Fibroblast of peridontal ligament (primary cell): ENCODE measurements around the gene ADAMTSL1.

Experiments used
- DNase-seq: peaks from one replicate; pipeline ENCODE4 v3.0.0-alpha.2; 2010; ENCODE audit errors: extremely low read depth

The ADAMTSL1 gene

DNA sequence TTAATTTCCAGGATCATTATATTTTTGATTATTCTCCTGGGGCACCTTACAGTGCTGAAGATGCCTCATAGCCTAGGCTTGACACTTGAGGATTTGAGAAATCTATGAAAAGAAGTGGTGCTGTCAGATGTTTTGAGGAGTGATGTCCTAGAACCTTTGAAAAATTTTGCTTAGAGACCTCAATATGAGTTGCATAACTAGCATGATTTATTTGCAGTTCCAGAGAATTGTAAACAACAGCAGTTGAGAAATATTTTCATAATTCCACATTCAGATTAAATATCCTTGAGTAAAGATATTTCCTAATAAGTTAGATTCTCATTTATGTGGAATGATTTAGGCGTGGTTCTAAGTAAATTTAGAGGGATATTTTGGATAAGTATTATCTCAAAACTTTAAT, 225.8 kb downstream of the ADAMTSL1 start:
- no peak for DNase-seq

DNA sequence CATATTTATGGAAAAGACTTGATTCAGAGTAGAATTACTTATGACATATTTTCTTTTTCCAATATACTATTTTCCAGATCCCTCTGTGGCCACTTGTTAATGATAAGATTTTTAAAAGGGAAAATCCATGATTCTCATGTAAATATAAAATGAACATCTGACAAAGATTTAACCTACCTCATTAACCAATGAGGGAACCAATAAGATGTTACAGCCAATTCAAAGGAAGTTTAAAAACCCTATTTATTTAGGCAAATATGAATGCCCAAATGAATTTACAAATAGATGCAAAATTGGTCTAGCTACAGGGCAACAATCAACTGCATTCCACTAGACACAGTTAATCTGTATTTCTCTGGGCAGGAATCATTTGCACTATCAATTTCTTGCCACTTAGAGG, 226.8 kb downstream of the ADAMTSL1 start:
- no peak for DNase-seq

DNA sequence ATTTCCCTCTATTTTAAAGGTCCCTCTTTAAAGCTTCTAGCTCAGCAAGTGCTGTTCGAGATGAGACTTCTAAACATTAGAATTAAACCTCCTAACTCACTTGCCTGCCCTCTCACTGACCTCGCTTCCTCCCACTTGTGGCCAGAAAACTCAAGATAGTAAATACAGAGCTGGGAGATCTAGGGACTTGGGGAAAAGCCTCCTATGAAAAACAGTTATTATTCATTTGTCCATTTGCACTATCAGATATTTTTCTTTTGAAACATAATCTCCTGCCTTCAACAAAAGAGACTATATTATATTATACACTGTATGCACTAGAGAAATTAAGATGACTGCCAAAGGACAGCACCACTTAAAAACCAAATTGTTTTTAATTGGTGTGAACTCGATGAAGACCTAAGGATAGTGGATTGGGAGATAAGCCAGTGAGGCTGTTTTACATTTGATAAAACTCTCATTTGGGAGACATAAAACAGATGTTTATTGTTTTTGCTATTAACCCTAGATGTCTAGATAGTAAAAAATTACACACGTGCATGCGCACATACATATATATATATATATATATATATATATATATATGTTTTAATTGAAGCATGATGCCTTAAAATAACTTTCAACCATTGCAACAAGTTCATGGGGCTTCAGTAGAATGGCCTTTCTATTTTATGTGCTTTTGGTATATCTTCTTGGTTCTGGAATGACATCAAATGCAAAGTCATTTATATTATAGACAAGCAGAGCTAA, 229.4 kb downstream of the ADAMTSL1 start:
- peak; percentile 39 for DNase-seq

DNA sequence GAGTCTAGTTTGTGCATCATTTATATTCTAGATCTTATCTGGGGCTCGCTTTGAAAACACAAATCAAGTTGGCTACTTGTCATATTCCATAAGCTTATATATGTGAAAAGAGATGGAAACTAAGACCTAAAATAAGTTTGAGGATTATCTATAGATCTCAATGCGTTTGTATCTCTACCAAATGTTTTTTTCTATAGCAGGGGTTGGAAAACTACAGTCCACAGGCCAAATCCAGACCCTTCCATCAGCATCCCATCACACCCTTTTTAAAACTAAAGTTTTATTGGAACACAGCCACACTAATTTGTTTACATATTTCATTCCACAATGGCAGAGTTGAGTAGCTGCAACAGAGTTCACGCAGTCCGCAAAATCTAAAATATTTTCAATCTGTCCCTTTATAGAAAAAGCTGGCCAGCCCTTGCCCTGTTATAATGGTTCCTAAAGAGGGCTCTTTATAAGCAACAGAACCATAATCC, 230.0 kb downstream of the ADAMTSL1 start:
- DNase-seq, result no peak

DNA sequence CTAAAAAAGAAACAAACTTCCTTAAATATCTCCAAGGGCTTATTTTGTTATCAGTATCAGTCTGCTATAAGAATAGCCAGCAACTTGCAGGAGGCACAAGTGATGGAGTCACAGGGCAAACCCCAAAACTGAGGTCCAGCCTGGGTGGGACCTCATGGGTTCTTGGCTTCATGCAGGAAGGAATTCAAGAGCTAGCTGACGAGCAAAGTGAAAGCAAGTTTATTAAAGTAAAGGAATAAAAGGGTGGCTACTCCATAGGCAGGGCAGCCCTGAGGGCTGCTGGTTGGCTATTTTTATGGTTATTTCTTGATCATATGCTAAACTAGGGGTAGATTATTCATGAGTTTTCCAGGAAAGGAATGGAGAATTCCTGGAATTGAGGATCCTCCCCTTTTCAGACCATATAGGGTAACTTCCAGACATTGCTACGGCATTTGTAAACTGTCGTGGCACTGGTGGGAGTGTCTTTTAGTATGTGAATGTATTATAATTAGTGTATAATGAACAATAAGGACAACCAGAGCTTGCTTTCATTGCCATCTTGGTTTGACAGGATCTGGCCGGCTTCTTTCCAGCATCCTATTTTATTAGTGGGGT, 231.9 kb downstream of the ADAMTSL1 start:
- peak; percentile 37 for DNase-seq

DNA sequence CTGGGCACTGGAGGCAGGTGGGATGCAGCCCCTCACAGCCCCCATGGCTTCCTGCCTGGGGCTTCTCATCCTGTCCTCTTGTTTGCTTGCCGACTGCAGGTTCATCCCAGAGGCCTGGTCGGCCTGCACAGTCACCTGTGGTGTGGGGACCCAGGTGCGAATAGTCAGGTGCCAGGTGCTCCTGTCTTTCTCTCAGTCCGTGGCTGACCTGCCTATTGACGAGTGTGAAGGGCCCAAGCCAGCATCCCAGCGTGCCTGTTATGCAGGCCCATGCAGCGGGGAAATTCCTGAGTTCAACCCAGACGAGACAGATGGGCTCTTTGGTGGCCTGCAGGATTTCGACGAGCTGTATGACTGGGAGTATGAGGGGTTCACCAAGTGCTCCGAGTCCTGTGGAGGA, 232.7 kb downstream of the ADAMTSL1 start:
- no peak for DNase-seq

DNA sequence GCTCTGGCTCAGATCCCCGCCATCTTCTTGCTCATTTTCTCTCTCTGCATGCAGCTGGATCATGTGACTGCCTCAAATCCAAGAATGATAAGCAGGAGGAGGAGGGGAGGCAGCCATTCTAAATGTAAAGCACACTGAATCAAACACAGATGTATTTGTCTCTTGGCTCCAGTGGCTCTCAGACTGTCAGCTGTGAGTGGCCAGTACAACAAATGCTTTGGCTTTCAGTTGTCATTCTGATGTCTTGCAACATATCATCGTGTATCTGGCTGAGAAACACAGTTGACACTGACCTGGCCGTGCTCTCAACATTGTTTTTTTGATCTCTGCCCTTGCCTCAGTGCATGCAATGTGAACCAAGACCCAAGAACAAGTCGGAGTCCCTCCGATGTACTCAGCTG, 233.1 kb downstream of the ADAMTSL1 start:
- peak; percentile 58 for DNase-seq

DNA sequence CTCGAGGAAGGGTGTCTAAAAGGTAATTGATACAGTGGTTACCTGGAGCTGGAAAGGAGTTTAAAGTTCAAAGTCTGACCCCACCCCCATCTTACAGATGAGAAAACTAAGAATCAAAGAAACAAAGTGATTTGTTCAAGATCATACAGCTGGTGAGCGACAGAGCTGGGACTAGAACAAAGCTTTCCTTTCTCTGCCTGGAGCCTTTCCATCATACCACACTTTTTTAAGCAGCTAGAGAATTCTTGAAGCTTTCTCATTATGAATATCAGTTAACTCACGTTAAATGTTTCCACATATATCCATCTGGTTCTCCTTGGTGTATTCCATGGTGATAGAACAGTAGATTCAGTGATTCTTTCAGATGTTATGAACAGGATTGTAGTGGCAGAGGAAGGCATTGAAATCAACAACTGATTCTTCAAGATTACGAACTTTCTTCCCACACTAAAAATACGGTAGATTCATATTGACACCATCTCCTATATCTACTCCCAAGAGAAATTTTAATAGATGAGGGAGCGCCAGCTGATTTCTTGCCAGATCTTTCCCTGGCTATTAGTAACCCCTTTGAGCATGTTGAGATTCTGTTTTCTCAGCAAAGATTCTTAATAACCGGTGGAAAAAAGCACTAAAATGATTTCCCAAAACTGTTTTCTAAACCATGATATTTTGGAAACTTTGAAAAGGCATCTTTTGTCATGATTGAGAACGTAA, 233.7 kb downstream of the ADAMTSL1 start:
- DNase-seq, result no peak

DNA sequence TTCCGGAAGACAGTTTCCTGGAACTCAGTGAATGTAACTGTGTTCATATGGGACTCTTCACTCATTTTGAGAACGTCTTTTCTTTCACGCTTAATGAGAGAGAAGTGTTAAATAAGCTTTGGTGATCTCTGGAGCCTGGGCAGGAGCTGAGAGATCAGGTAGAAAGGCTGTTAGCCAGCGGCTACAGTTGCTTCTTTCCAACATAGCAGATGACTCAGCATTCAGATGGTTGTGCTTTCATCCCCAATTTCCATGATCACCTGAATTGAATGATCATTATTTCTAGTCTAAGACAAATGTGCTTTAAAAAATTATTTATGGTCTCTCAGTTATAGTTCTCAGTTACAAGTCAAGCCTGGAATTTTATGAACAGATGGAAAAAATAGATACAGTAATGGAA, 234.5 kb downstream of the ADAMTSL1 start:
- no peak for DNase-seq

DNA sequence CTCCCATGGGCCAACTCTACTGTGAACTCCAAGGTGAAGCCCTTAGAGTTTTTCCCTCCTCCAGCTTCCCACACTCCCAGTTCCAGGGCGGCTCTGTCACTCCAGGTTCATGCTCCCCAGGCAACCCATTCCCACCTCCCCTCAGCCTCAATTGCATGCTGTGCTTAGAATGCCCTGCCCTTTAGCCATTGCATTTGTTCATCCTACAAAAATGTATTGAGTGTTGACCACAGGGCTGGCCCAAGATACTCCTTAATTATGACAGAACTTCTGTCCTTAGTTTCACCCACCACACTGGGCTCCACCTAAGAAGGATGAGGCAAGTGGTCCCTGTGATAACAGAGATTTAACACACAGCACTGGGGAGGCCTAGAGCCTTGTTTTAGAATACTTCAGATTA, 236.1 kb downstream of the ADAMTSL1 start:
- DNase-seq, result peak; percentile 60

DNA sequence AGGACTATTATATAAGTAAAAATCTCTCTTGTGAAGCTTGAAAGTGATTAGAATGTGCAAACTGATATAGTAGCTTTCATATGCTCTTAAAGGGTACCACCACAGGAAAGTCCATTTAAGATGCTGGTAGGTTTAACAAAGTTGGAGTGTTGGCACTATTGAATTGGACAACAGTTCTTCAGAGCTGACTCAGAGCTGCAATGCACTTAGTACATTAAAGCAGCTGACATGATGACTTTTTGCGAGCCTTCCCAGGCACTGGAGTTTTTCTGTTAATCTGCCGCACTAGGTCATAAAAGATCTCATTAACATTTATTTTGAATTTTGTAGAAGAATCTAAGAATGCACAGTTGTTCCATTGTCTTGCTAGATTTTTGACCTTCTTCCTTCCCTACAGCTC, 243.8 kb downstream of the ADAMTSL1 start:
- peak; percentile 32 for DNase-seq

DNA sequence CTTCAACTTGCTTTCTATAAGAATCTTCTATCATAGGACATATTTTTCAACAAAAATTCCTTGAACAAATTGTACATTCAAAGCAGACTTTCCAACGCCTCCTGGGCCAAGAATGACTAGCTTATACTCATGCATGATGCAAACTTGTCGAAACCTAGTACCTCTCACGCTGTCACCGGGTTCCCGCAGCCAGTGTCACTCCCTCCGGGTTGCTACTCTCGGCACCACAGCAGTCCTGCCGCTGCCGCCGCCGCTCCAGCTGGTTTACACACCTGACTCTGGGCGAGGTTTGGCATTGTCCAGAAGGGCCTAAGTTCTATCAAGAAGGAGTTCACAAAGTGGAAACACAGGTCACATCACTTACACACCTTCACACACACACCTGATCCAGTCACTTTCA, 244.4 kb downstream of the ADAMTSL1 start:
- no peak for DNase-seq

DNA sequence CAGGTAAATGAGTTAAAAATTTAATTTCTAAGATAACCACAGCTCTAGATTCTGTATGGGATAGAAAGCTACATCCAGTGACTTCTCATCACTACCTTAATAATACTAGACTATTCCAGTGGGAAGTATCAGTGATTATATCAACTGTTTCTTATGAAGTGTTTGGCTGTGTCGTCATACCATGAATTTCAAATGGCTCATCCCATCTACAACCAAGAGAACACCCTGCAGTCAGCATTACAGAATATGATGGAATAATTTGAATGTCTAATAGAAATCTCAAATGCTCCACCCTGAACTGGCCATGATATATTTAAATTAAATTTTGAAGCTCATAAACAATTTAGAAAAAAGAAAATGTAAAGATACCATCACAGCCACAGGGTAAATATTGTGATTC, 245.0 kb downstream of the ADAMTSL1 start:
- no peak for DNase-seq

DNA sequence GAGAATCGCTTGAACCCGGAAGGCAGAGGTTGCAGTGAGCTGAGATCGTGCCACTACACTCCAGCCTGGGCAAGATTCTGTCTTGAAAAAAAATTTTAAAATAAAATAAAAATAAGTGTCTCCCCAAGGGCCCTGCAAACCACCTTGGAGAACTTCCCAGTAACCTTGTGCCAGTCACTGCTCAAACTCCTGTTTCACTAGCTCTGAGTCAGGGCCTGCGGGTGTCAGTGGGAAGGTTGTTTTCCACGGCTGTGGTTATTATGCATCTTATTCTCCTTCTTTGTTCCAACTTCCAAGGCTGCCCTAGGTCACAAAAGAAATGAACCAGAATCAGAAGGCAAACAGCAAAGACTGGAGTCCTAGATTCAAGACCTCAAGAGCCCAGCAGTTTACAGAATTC, 246.7 kb downstream of the ADAMTSL1 start:
- peak; percentile 78 for DNase-seq

DNA sequence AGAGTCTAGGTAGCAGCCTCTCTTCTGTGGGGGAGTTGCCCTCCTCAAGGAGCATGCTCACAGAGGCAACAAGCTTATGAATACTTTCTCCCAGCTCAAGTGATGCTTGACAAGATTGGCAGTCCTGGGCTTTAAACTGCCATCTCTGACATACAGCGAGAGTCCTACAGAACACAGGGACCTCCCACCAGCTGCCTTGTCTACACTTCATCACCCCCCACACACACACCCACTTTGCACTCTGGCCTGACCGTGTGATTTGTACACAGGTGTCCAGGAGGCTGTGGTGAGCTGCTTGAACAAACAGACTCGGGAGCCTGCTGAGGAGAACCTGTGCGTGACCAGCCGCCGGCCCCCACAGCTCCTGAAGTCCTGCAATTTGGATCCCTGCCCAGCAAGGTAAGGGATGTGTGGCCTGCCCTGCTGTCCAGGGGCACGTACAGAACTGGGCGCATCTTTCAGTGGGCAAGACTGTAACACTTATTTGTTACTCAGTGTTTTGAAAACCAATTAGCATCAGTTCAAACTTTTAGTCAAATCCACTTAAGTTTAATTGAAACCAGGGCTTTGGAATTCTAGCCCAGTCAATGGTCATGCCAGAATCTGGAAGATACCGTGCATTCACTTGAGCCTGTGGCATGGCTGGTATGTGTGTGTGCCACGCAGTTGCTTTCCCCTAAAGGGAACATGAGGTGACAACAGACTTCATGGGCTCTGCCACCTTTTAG, 247.5 kb downstream of the ADAMTSL1 start:
- DNase-seq, result peak; percentile 84

DNA sequence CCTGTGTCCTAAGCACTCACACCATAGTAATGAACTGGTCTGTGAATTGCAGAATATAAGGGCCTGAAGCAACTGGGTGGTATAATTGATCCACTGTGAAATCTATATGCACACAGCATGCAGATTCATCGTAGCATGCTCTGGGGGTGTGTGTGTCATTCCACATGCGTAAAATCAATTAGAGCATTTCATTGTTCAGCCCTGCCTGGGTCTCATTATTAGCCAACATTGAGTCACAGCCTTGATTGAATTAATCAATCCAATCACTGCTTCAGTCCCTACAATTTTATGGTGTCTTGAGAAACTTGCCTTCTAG, 248.0 kb downstream of the ADAMTSL1 start:
- DNase-seq, result no peak

DNA sequence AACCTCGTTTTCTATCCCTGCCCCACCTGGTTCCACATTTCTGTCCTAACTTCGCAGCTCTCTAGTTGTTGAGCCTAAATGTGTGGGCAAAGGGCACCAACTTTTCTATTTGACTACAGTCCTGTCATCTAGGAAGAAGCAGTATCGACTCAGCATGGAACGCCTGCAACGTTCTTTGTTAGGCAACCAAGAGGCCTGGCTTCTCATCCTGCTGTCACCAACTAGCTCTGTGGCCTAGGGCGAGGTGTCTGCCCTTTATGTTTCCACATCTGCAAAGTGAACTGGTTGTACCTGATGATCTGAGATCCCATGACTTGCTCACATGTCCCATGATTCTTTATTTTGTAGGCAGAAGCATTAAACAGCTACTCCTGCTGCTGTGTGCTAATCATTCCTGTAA, 248.9 kb downstream of the ADAMTSL1 start:
- DNase-seq, result no peak

DNA sequence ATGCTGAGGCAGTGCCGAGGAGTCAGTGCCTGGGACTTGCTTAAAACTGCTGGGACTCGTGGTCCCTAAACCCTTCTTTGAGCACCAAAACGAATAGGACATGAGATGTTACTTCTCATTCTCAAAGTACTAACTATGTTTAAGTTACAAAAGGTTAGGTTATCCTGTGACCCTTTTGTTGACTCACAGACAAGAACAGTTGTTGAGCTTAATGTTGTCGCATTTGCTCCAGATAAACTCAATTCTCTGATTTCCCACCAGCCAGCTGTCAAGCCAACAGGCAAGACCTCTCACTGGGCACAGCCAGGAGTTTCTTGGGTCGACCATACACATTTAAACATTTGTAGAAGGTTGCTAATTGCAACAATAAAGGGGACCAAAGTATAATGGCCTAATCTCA, 249.4 kb downstream of the ADAMTSL1 start:
- no peak for DNase-seq

DNA sequence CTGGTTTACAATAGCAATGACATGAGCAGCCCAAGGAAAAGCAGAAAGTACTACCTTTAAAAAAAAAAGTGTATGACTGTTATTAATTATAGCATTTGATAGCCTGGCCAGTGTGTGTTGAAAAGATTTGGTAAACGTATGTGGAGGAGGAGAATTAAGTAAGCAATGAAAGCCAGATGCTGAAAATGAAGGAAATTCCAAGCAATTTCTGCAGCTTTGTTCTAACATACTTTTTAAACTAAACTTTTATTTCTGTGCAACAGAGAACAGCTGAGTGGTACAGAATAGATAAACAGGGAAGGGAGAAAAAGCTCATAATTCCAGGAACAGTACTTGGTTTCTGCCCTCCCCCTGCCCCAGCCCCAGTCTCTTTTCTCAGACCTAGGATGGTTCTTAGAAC, 252.6 kb downstream of the ADAMTSL1 start:
- peak; percentile 95 for DNase-seq

DNA sequence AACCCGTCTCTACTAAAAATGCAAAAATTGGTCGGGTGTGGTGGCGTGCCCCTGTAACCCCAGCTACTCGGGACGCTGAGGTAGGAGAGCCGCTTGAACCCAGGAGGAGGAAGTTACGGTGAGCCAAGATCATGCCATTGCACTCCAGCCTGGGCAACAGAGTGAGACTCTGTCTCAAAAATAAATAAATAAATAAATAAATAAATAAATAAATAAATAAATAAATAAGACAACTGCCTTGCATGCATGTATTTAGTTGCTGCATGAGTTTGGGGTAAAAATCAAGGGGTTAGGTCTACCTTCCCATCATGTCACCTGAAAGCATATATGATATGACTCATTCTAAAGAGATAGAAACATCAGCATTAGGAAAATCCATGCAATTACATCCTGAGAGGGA, 254.0 kb downstream of the ADAMTSL1 start:
- no peak for DNase-seq

DNA sequence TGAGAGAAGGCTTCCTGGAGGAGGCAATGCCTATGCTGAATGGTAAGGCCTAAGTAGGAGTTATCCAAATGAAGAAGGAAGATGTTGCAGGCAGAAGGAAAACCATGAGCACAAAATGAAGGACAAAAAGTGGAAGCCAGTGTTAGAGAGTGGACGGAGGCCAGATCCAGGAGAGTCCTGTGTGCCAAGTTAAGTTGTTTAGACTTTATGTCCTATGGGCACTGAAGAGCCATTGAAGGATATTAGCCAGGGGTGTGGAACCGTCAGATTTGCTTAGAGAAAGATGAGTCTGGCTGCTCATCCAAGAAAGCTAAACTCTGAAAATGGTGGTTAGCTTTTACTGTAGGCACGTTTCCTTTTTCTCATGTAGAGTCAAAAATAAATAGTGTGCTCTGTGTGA, 254.7 kb downstream of the ADAMTSL1 start:
- no peak for DNase-seq

DNA sequence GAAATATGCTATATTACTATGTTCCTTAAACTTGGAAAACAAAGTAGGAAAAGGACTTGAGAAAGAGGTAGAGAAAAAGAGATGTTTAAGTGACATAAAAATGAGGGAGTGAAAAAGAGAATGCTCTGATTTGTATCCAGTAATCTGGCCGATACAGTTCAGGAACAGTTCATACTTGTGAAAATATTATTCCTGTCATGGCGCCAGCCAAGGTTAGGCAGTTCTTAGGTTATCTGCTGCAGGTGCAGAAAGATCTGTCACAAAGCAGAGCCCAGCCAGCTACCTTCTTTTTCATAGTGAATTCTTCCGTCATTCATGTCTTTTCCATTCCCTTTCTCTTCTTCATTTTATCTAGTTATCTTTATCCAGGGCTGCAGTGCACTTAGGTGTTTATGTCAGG, 256.3 kb downstream of the ADAMTSL1 start:
- no peak for DNase-seq

DNA sequence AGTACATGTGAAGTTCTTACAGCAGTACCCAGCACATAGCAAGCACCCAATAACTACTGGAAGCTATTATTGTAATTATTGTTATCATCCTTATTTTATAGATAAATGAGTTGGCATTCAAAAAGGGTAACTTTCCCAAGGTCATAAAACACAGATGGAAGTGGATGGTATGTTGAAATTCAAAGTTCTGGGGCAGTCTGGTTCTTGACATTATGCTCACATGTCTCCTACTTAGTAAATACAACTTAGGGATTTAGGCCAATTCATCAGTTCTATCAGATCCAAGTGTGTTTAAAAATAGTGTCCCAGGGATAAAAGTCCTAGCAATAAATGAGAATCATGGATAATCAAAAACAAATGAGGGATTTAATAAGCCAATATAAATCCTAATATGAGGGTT, 265.2 kb downstream of the ADAMTSL1 start:
- DNase-seq, result no peak
